Left forelimb (tissue), 1 donor: Measurements from ENCODE around the gene NT5DC4.
"Not testable (repeated sequence)": the region's sequence is repeated elsewhere in the genome, so short reads cannot be mapped to it uniquely, and the experiment has no call there.

Source experiments
- DNase-seq: peaks from one replicate; pipeline ENCODE4 v3.0.0-alpha.2; 2018; ENCODE audit warnings: low spot score

Gene NT5DC4

GRCh38 chr2:112699984-112700667, 20.7 kb upstream of the NT5DC4 start:
- DNase-seq = no peak

GRCh38 chr2:112701052-112701451, 19.8 kb upstream of the NT5DC4 start:
- DNase-seq = peak; percentile 44

- peak; percentile 18 for DNase-seq
Measured at GRCh38 chr2:112703684-112704083, 17.1 kb upstream of the NT5DC4 start.

- no peak for DNase-seq
Measured at GRCh38 chr2:112705575-112705974, 15.2 kb upstream of the NT5DC4 start.

GRCh38 chr2:112706170-112706664, 14.6 kb upstream of the NT5DC4 start:
- peak; percentile 38 for DNase-seq

- DNase-seq = not testable (repeated sequence)
Measured at GRCh38 chr2:112706947-112707346, 13.9 kb upstream of the NT5DC4 start.

- no peak for DNase-seq
Measured at GRCh38 chr2:112708968-112709367, 11.9 kb upstream of the NT5DC4 start.

GRCh38 chr2:112709703-112710102, 11.1 kb upstream of the NT5DC4 start:
- no peak for DNase-seq

GRCh38 chr2:112710956-112711750, 9.7 kb upstream of the NT5DC4 start:
- DNase-seq = no peak

- no peak for DNase-seq
Measured at GRCh38 chr2:112712465-112712864, 8.4 kb upstream of the NT5DC4 start.

- no peak for DNase-seq
Measured at GRCh38 chr2:112712903-112713584, 7.8 kb upstream of the NT5DC4 start.

GRCh38 chr2:112713585-112713925, 7.3 kb upstream of the NT5DC4 start:
- DNase-seq = no peak

- DNase-seq = no peak
Measured at GRCh38 chr2:112713926-112714325, 6.9 kb upstream of the NT5DC4 start.

- no peak for DNase-seq
Measured at GRCh38 chr2:112714331-112714730, 6.5 kb upstream of the NT5DC4 start.

- no peak for DNase-seq
Measured at GRCh38 chr2:112714836-112715631, 5.8 kb upstream of the NT5DC4 start.

- not testable (repeated sequence) for DNase-seq
Measured at GRCh38 chr2:112716094-112716493, 4.7 kb upstream of the NT5DC4 start.

- DNase-seq = not testable (repeated sequence)
Measured at GRCh38 chr2:112716826-112717352, 3.9 kb upstream of the NT5DC4 start.

GRCh38 chr2:112718863-112719370, 1.9 kb upstream of the NT5DC4 start:
- no peak for DNase-seq

- DNase-seq = no peak
Measured at GRCh38 chr2:112721819-112722522, 1.2 kb downstream of the NT5DC4 start.

GRCh38 chr2:112722816-112723546, 2.2 kb downstream of the NT5DC4 start:
- no peak for DNase-seq
